Activated T-cell treated with anti-CD3 and anti-CD28 coated beads, Interleukin-2, amount 50 U/mL, for 72 hours (primary cell): Measurements from ENCODE around the gene FOXA2. TPM values are rescaled to one million over a fixed set of nuclear protein-coding genes. Genes with fewer than 3 reads are reported as not detected.

Source experiments
- ATAC-seq, 2 donors: fragments of 150-1000 bp; cut with Tn5 transposase; replicated peaks in 1 of 2; 2 replicates each; pipeline ENCODE4 v1.10.0; 2021; ENCODE audit warnings: moderate library complexity in 2 of 2, mild to moderate bottlenecking in 1 of 2
- DNase-seq, 2 donors: peaks; one replicate each; pipeline ENCODE4 v3.0.0; 2021 to 2022; ENCODE audit warnings: mixed read lengths in 1 of 2
- H3K27ac Mint-ChIP-seq: one replicate; pipeline ENCODE4 v1.8.0; 2022; ENCODE audit warnings: mild to moderate bottlenecking, moderate library complexity, mixed read lengths
- H3K27me3 Mint-ChIP-seq: one replicate; pipeline ENCODE4 v1.8.0; 2022; ENCODE audit warnings: low read depth, mixed read lengths
- H3K36me3 Mint-ChIP-seq, 2 donors: one replicate each; pipeline ENCODE4 v1.8.0; 2022; ENCODE audit warnings: mixed read lengths in 2 of 2, mild to moderate bottlenecking in 1 of 2; ENCODE audit not compliant: insufficient read depth in 2 of 2
- H3K4me1 Mint-ChIP-seq: one replicate; pipeline ENCODE4 v1.8.0; 2022; ENCODE audit warnings: low read depth, mixed read lengths
- H3K4me3 Mint-ChIP-seq, 2 donors: one replicate each; pipeline ENCODE4 v1.8.0; 2022; ENCODE audit warnings: mild to moderate bottlenecking in 2 of 2, mixed read lengths in 2 of 2, moderate library complexity in 2 of 2
- H3K9me3 Mint-ChIP-seq, 2 donors: one replicate each; pipeline ENCODE4 v1.8.0; 2022; ENCODE audit warnings: mixed read lengths in 2 of 2
- total RNA-seq, 2 donors: library from RNA; stranded (reverse); gene quantifications; one replicate each; pipeline ENCODE4 v1.2.3, GENCODE V29; 2022

Gene FOXA2
- total RNA-seq, 2 donors from 2014 or later: not detected

DNA sequence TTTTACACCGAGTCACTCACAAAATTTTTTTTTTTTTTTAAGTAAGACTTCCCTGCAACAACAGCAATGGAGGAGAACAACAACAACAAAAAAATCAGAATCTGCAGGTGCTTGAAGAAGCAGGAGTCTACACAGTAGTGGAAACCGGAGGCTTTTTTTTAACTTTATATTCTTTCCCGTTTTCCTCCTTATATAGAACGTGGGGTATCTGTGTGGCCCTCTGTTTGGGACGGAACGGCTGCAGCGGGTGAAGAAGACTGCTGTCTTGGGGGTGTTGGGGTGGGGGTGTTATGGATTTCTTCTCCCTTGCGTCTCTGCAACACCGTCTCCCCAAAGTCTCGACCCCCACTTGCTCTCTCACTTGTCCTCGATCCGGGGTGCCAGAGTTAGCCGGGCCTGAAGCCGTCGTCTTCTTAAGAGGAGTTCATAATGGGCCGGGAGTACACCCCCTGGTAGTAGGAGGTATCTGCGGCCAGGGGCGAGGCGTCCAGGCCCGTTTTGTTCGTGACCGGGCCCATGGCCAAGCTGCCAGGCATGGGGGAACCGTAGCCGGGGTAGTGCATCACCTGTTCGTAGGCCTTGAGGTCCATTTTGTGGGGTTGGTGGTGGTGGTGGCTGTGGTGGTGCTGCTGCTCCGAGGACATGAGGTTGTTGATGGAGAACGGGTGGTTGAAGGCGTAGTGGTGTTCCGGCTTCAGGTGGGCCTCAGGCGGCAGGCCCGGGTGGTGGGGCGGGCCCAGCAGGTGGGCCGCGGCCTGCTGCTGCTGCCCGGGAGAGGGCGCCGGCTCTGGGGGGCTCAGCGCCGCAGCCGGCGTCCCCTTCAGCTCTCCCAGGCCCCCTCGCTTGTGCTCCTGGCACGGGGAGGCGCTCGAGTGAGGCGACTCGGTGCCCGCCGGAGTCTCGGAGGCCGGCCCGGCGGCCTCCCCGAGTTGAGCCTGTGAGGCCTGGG is 2.7 kb downstream of the FOXA2 start:
- Mint-ChIP-seq H3K4me3 (peak overlapping the region in 1 of 2 donors; percentile 60), H3K9me3 (peaks cover 0 to 2% of the 10 kb centered on the region in 2 donors), H3K27me3 (peaks cover 55% of the 10 kb centered on the region), H3K27ac (no peak overlapping the region), H3K4me1 (peaks cover 4% of the 10 kb centered on the region), H3K36me3 (peaks cover 4 to 6% of the 10 kb centered on the region in 2 donors)
- no peak for ATAC-seq
- DNase-seq: no peak

GRCh38 chr20:22579711-22580697 is 4.4 kb downstream of the FOXA2 start:
- H3K36me3 Mint-ChIP-seq: peaks cover 4 to 6% of the 10 kb centered on the region in 2 donors
- H3K27ac Mint-ChIP-seq: no peak overlapping the region
- H3K27me3 Mint-ChIP-seq: peaks cover 58% of the 10 kb centered on the region
- ATAC-seq: no peak
- peaks cover 4% of the 10 kb centered on the region for H3K4me1 Mint-ChIP-seq
- peaks cover 0 to 2% of the 10 kb centered on the region in 2 donors for H3K9me3 Mint-ChIP-seq
- H3K4me3 Mint-ChIP-seq: no peak overlapping the region
- DNase-seq: no peak

- no peak overlapping the region for H3K27ac Mint-ChIP-seq
- peaks cover 4 to 6% of the 10 kb centered on the region in 2 donors for H3K36me3 Mint-ChIP-seq
- H3K9me3 Mint-ChIP-seq: peaks cover 0 to 2% of the 10 kb centered on the region in 2 donors
- DNase-seq (no peak), ATAC-seq (no peak)
- H3K27me3 Mint-ChIP-seq: peaks cover 65% of the 10 kb centered on the region
- no peak overlapping the region for H3K4me3 Mint-ChIP-seq
- peaks cover 4% of the 10 kb centered on the region for H3K4me1 Mint-ChIP-seq
These were observed 5.3 kb downstream of the FOXA2 start for GRCh38 chr20:22579119-22579427.

DNA sequence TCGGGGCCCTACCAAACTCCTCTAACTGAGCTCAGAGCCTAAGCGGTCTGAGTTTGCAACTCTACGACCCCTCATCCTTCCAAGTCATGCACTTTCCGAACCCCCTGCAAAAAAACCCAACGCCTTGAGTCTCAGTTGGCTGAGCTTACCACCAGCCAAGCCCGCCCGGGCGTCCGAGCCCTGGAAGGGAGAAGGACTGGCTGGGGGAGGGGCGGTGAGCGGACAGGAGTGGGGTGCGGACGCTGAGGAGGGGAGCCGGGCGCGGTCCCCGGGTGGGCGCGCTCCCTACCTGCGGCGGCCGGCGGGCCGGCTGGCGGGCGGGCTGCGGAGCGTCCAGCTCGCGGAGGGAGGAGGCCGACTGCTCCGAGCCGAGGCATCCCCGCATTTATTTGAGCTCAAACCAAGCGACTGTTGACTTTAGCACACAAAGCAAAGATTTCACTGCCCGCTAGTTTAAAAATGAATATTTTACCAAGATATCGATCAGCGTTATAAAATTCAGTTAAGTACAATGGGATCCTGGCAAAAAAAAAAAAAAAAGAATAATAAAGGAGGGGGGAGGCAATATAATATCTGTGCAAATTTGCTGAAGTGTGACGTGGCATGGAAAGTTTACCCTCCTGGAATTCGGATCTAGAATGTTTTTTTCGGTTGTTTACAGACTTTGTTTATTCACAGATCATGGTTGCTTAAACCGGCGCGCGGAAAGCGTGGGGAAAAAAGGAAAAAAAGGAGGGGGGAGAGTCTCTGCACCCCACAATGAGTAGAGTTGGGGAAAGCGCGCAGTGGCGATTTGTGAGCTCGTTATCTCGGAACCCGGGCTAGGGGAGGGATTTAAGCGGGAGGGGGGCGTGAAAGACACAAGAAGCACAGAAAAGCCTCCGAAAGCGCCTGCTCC is 5.9 kb downstream of the FOXA2 start:
- Mint-ChIP-seq H3K4me3 (no peak overlapping the region), H3K27ac (no peak overlapping the region), H3K27me3 (peaks cover 70% of the 10 kb centered on the region), H3K4me1 (peaks cover 4% of the 10 kb centered on the region), H3K36me3 (peaks cover 4 to 5% of the 10 kb centered on the region in 2 donors), H3K9me3 (peaks cover 0 to 2% of the 10 kb centered on the region in 2 donors)
- DNase-seq: no peak
- no peak for ATAC-seq

- DNase-seq: no peak
- H3K36me3 Mint-ChIP-seq: peaks cover 4 to 5% of the 10 kb centered on the region in 2 donors
- ATAC-seq: no peak
These were observed 6.7 kb downstream of the FOXA2 start for GRCh38 chr20:22577515-22578220.

GRCh38 chr20:22576733-22577514 is 7.4 kb downstream of the FOXA2 start:
- Mint-ChIP-seq H3K36me3 (peaks cover 4 to 5% of the 10 kb centered on the region in 2 donors), H3K9me3 (peaks cover 0 to 2% of the 10 kb centered on the region in 2 donors), H3K27me3 (peaks cover 82% of the 10 kb centered on the region), H3K4me3 (no peak overlapping the region), H3K4me1 (peaks cover 4% of the 10 kb centered on the region), H3K27ac (no peak overlapping the region)
- ATAC-seq: no peak
- no peak for DNase-seq

More at GRCh38 chr20:22577515-22578220, 6.7 kb downstream of the FOXA2 start:
- H3K27me3 Mint-ChIP-seq: peaks cover 78% of the 10 kb centered on the region
- H3K4me3 Mint-ChIP-seq: no peak overlapping the region
- H3K4me1 Mint-ChIP-seq: peaks cover 4% of the 10 kb centered on the region
- H3K27ac Mint-ChIP-seq: no peak overlapping the region
- H3K9me3 Mint-ChIP-seq: peaks cover 0 to 2% of the 10 kb centered on the region in 2 donors

DNA sequence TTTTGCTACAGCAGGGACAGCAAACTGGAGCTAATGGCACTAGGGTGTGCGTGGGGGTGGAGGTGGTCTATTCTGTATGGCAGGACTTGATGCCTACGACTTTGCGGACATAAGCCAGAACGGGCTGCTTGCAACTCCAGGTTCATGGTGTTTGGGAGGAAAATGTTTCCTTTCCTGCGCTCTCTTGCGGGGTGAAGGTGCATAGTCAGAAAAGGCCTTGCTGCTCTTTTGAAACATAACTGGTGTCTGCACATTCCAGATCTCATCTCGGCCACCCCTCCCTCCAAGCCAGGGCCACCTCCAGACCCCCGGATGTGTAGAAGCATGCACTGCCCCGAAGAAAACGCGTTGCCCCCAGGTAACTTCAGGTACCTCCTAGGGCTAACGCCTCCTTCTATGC is 8.1 kb downstream of the FOXA2 start:
- Mint-ChIP-seq H3K4me3 (no peak overlapping the region), H3K36me3 (peaks cover 4% of the 10 kb centered on the region in 2 donors), H3K27ac (no peak overlapping the region), H3K27me3 (peaks cover 82% of the 10 kb centered on the region), H3K4me1 (peaks cover 4% of the 10 kb centered on the region), H3K9me3 (peaks cover 0 to 2% of the 10 kb centered on the region in 2 donors)
- ATAC-seq: no peak
- no peak for DNase-seq

GRCh38 chr20:22575737-22576136 is 8.6 kb downstream of the FOXA2 start:
- Mint-ChIP-seq H3K36me3 (peaks cover 4 to 7% of the 10 kb centered on the region in 2 donors), H3K27me3 (peaks cover 82% of the 10 kb centered on the region), H3K4me3 (no peak overlapping the region), H3K27ac (no peak overlapping the region), H3K4me1 (peaks cover 4% of the 10 kb centered on the region), H3K9me3 (peaks cover 0 to 2% of the 10 kb centered on the region in 2 donors)
- DNase-seq (no peak), ATAC-seq (no peak)

DNA sequence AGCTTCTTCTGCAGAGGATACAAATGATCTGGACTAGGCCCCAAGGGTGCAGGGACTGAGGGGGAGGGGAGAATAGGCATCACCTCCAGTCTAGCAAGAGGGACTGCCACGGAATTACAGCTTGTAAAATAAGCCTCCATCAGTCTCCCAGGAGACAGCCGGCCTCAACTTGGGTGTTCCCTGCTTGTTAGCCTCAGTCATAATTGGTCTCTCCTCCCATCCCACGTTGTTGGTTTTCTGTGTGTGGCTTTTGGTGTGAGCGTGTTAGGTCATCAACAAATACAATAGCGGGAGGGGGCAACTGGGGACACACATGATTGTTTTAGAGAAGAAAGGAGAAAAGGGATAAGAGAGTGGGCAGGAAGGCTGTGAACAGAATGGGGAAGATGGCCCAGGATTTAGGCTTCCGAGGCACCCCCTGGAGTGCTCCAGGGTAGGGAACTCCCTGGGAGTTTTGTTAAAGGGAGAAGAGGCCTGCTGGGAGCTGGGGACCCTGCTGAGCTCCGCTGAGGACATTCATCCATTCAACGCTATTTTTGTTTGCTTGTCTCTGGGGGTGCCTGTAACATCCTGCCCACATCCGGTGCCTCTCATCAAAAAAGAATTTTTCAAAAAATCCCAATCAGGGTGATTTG is 9.2 kb downstream of the FOXA2 start:
- ATAC-seq (no peak), DNase-seq (no peak)
- H3K4me1 Mint-ChIP-seq: peaks cover 4% of the 10 kb centered on the region
- H3K27ac Mint-ChIP-seq: no peak overlapping the region
- no peak overlapping the region for H3K4me3 Mint-ChIP-seq
- H3K36me3 Mint-ChIP-seq: peaks cover 4% of the 10 kb centered on the region in 2 donors
- no peaks in the 10 kb centered on the region for H3K9me3 Mint-ChIP-seq
- H3K27me3 Mint-ChIP-seq: peaks cover 81% of the 10 kb centered on the region

DNA sequence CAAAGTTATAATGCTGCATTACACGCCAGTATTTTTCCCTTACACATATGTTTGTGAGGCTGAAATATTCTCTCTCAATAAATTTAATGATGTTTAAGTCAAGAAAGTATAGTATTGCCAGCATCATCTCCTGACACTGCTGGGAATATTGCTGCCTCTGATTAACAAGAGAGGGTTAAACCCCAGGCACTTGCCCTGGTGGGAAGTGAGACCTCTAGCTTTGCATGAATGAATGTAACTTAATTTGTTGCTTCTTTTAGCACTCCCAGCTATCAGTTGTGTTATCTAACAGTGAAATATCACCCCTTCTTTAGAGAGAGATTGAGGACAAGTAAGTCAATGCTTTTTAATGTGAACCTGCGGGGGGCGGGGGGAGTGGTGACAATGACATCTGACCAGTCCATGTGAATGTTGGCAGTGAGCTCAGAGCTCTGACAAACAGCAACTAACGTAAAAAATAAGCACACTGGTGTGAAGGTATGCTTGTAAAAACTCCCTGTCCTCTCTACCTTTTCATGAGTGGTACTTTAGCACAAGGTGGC is 9.8 kb downstream of the FOXA2 start:
- no peak for ATAC-seq
- H3K4me3 Mint-ChIP-seq: no peak overlapping the region

DNA sequence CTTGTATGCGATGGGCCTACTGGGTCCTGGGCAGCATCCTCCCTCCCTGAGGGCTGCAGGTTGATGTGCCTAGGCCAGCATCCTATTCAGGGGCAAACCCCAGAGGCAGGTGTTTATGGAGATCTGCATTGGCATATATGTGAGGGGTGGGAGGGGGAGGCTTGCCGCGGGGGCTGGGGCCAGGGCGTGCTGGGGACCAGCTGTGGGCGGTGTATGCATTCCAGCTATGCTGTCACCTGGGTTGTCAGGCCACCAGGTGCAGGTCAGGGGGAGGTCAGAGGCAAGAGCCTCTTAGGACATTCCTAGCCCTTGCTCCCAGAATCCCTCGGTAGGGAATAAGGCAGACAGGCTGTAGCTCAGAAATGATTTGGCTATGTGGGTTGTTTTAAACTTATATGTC is 11.9 kb downstream of the FOXA2 start:
- DNase-seq (no peak), ATAC-seq (no peak)
- Mint-ChIP-seq H3K4me1 (no peaks in the 10 kb centered on the region), H3K27ac (no peak overlapping the region), H3K9me3 (no peaks in the 10 kb centered on the region), H3K4me3 (no peak overlapping the region), H3K27me3 (peaks cover 77% of the 10 kb centered on the region), H3K36me3 (peaks cover 0 to 4% of the 10 kb centered on the region in 2 donors)

More for the DNA sequence above, 9.8 kb downstream of the FOXA2 start:
- Mint-ChIP-seq H3K4me1 (peaks cover 4% of the 10 kb centered on the region), H3K9me3 (no peaks in the 10 kb centered on the region), H3K27me3 (peaks cover 79% of the 10 kb centered on the region), H3K27ac (no peak overlapping the region), H3K36me3 (peaks cover 4% of the 10 kb centered on the region in 2 donors)
- no peak for DNase-seq
